Loucy (cell line): ENCODE measurements around the gene NPBWR2.

Experiments
- H2AFZ ChIP-seq: fragments of 200-600 bp; sonication (generic); 2 replicates; pipeline ENCODE4 v1.6.0; 2016; ENCODE audit warnings: antibody characterized with exemption, mild to moderate bottlenecking, low read length, moderate library complexity
- H3F3A ChIP-seq: fragments of 200-600 bp; 2 replicates; pipeline ENCODE4 v1.6.0; 2016; ENCODE audit warnings: antibody characterized with exemption, low read depth, mild to moderate bottlenecking
- H3K27me3 ChIP-seq: fragments of 200-600 bp; sonication (generic); 2 replicates; pipeline ENCODE4 v1.6.1; 2014; ENCODE audit warnings: low read length, mild to moderate bottlenecking; ENCODE audit not compliant: insufficient read depth, poor library complexity, severe bottlenecking
- H3K36me3 ChIP-seq: fragments of 200-600 bp; sonication (generic); 2 replicates; pipeline ENCODE4 v1.6.1; 2016; ENCODE audit warnings: low read length; ENCODE audit not compliant: insufficient read depth
- H3K4me1 ChIP-seq: fragments of 200-600 bp; sonication (generic); 2 replicates; pipeline ENCODE4 v1.5.1; 2014; ENCODE audit warnings: low read length, mild to moderate bottlenecking; ENCODE audit not compliant: insufficient read depth, poor library complexity, severe bottlenecking
- H3K4me2 ChIP-seq: fragments of 200-600 bp; sonication (generic); 2 replicates; pipeline ENCODE4 v1.6.0; 2014; ENCODE audit warnings: antibody characterized with exemption, low read length, low read depth, mild to moderate bottlenecking; ENCODE audit not compliant: poor library complexity, severe bottlenecking
- H3K4me3 ChIP-seq: fragments of 200-600 bp; sonication (generic); 2 replicates; pipeline ENCODE4 v1.5.1; 2014; ENCODE audit warnings: low read length, mild to moderate bottlenecking, mixed read lengths; ENCODE audit not compliant: poor library complexity, severe bottlenecking
- H3K79me2 ChIP-seq: fragments of 200-600 bp; sonication (generic); 2 replicates; pipeline ENCODE4 v1.6.1; 2014; ENCODE audit warnings: low read length; ENCODE audit not compliant: insufficient read depth
- H3K9ac ChIP-seq: fragments of 200-600 bp; sonication (generic); 2 replicates; pipeline ENCODE4 v1.6.0; 2014; ENCODE audit warnings: mild to moderate bottlenecking, low read depth, low read length, moderate library complexity; ENCODE audit not compliant: poor library complexity, severe bottlenecking
- H3K9me2 ChIP-seq: fragments of 200-600 bp; sonication (generic); replicated peaks from 2 replicates; pipeline ENCODE4 v1.6.1; 2016; ENCODE audit warnings: low read depth, low read length, mixed read lengths
- H3K9me3 ChIP-seq: fragments of 200-600 bp; sonication (generic); 2 replicates; pipeline ENCODE4 v1.6.1; 2014; ENCODE audit warnings: mild to moderate bottlenecking, antibody characterized with exemption, low read length, low read depth; ENCODE audit not compliant: insufficient read depth
- H4K20me1 ChIP-seq: fragments of 200-600 bp; sonication (generic); 2 replicates; pipeline ENCODE4 v1.6.0; 2014; ENCODE audit warnings: antibody characterized with exemption, low read length, mild to moderate bottlenecking; ENCODE audit not compliant: insufficient read depth, poor library complexity, severe bottlenecking
- CTCF ChIP-seq: fragments of 200-600 bp; sonication (generic); conservative IDR thresholded peaks from 2 replicates; pipeline ENCODE4 v1.5.1; 2014; ENCODE audit warnings: mild to moderate bottlenecking, antibody characterized with exemption, low read length
- EZH2phosphoT487 ChIP-seq: fragments of 200-600 bp; IDR thresholded peaks from 2 replicates; pipeline ENCODE4 v1.6.1; 2018; ENCODE audit warnings: antibody characterized with exemption, mild to moderate bottlenecking, moderate library complexity, borderline replicate concordance

Gene NPBWR2

GRCh38 chr20:64056639-64056888 lies 50.8 kb downstream of the NPBWR2 start:
- H3K36me3 ChIP-seq, result no peaks in the 10 kb centered on the region
- H3K4me1 ChIP-seq, result peaks cover 18% of the 10 kb centered on the region
- no peaks in the 10 kb centered on the region for H3K9me2 ChIP-seq
- H4K20me1 ChIP-seq, result no peaks in the 10 kb centered on the region
- H2AFZ ChIP-seq, result no peak overlapping the region
- H3K9ac ChIP-seq, result no peak overlapping the region
- no peaks in the 10 kb centered on the region for H3K9me3 ChIP-seq
- no peak overlapping the region for H3K4me2 ChIP-seq
- H3K4me3 ChIP-seq, result no peak overlapping the region
- no peaks in the 10 kb centered on the region for H3F3A ChIP-seq
- no peaks in the 10 kb centered on the region for H3K27me3 ChIP-seq
- no peaks in the 10 kb centered on the region for H3K79me2 ChIP-seq
- TF ChIP-seq EZH2phosphoT487 (no peak), CTCF (no peak)

- Histone ChIP-seq H3K9me3 (no peaks in the 10 kb centered on the region), H3K4me1 (peaks cover 18% of the 10 kb centered on the region), H2AFZ (no peak overlapping the region), H3K4me2 (no peak overlapping the region), H3F3A (no peaks in the 10 kb centered on the region), H3K79me2 (no peaks in the 10 kb centered on the region), H3K4me3 (no peak overlapping the region), H3K36me3 (no peaks in the 10 kb centered on the region), H3K9me2 (no peaks in the 10 kb centered on the region), H3K27me3 (no peaks in the 10 kb centered on the region), H4K20me1 (no peaks in the 10 kb centered on the region), H3K9ac (no peak overlapping the region)
- TF ChIP-seq EZH2phosphoT487, result no peak
- no peak for TF ChIP-seq CTCF
Observed at GRCh38 chr20:64055893-64056638, 51.3 kb downstream of the NPBWR2 start.

- no peaks in the 10 kb centered on the region for H3K36me3 ChIP-seq
- H3K4me3 ChIP-seq, result no peak overlapping the region
- H3K9ac ChIP-seq, result no peak overlapping the region
- no peaks in the 10 kb centered on the region for H3K9me3 ChIP-seq
- H3K4me2 ChIP-seq, result no peak overlapping the region
- no peak overlapping the region for H2AFZ ChIP-seq
- no peaks in the 10 kb centered on the region for H3K27me3 ChIP-seq
- peaks cover 18% of the 10 kb centered on the region for H3K4me1 ChIP-seq
- no peaks in the 10 kb centered on the region for H4K20me1 ChIP-seq
- TF ChIP-seq CTCF (no peak), EZH2phosphoT487 (no peak)
- no peaks in the 10 kb centered on the region for H3K9me2 ChIP-seq
- H3F3A ChIP-seq, result no peaks in the 10 kb centered on the region
- no peaks in the 10 kb centered on the region for H3K79me2 ChIP-seq
Observed at GRCh38 chr20:64055396-64055892, 51.9 kb downstream of the NPBWR2 start.
